Endometrial microvascular endothelial cells (primary cell): ENCODE results near the gene EXOC1L. TPM values are rescaled to one million over a fixed set of nuclear protein-coding genes. Genes with fewer than 3 reads are reported as not detected.

Experiments
- in situ Hi-C: cut with HindIII; loops from 2 replicates; pipeline ENCODE4 v1.10.0; 2017; ENCODE audit warnings: low sequenced_read_pairs, low pct_unique_long_range_greater_than_20kb; ENCODE audit errors: inconsistent ontology term
- total RNA-seq: library from RNA; depleted of rRNA; stranded (reverse); fragments of >200 nt; gene quantifications from one replicate; pipeline ENCODE4 v1.2.3, GENCODE V29; 2015; ENCODE audit errors: inconsistent ontology term

The EXOC1L gene
- not detected for total RNA-seq

GRCh38 chr4:55819634-55820033 lies at the start of gene EXOC1L:
TSS of gene EXOC1L (plus strand) at chr4:55819790. CDS start at chr4:55820027, 237 bp downstream.
- in situ Hi-C loops, result no loop called here

GRCh38 chr4:55770662-55771061 lies 48.9 kb upstream of the EXOC1L start:
- in situ Hi-C loops, result no loop called here

- in situ Hi-C loops, result no loop called here
These were observed 38.2 kb upstream of the EXOC1L start for GRCh38 chr4:55781341-55781740.

- in situ Hi-C loops, result no loop called here
These were observed 37.8 kb upstream of the EXOC1L start for GRCh38 chr4:55781812-55782211.

GRCh38 chr4:55783584-55783983 lies 36.0 kb upstream of the EXOC1L start:
- in situ Hi-C loops, result no loop called here

- in situ Hi-C loops, result no loop called here
These were observed 34.8 kb upstream of the EXOC1L start for GRCh38 chr4:55784747-55785146.

GRCh38 chr4:55791666-55792065 lies 27.9 kb upstream of the EXOC1L start:
- in situ Hi-C loops, result no loop called here

GRCh38 chr4:55793479-55793878 lies 26.1 kb upstream of the EXOC1L start:
- in situ Hi-C loops, result no loop called here

- in situ Hi-C loops, result no loop called here
These were observed 25.5 kb upstream of the EXOC1L start for GRCh38 chr4:55794053-55794452.

- in situ Hi-C loops, result no loop called here
These were observed 24.2 kb upstream of the EXOC1L start for GRCh38 chr4:55795341-55795740.

GRCh38 chr4:55801498-55801897 lies 18.1 kb upstream of the EXOC1L start:
- in situ Hi-C loops, result no loop called here

GRCh38 chr4:55807556-55807955 lies 12.0 kb upstream of the EXOC1L start:
- in situ Hi-C loops, result no loop called here

- in situ Hi-C loops, result no loop called here
These were observed 11.4 kb upstream of the EXOC1L start for GRCh38 chr4:55808186-55808585.

GRCh38 chr4:55808632-55809031 lies 11.0 kb upstream of the EXOC1L start:
- in situ Hi-C loops, result no loop called here

- in situ Hi-C loops, result no loop called here
These were observed 1.9 kb upstream of the EXOC1L start for GRCh38 chr4:55817691-55818090.

- in situ Hi-C loops, result no loop called here
These were observed 689 bp downstream of the EXOC1L start for GRCh38 chr4:55820279-55820678.

- in situ Hi-C loops, result no loop called here
These were observed 2.7 kb downstream of the EXOC1L start for GRCh38 chr4:55822329-55822728.

- in situ Hi-C loops, result no loop called here
These were observed 5.3 kb downstream of the EXOC1L start for GRCh38 chr4:55824865-55825264.

GRCh38 chr4:55826986-55827385 lies 7.4 kb downstream of the EXOC1L start:
- in situ Hi-C loops, result no loop called here

GRCh38 chr4:55827582-55827981 lies 8.0 kb downstream of the EXOC1L start:
- in situ Hi-C loops, result no loop called here

- in situ Hi-C loops, result no loop called here
These were observed 10.5 kb downstream of the EXOC1L start for GRCh38 chr4:55830048-55830447.

GRCh38 chr4:55830716-55831115 lies 11.1 kb downstream of the EXOC1L start:
- in situ Hi-C loops, result no loop called here
